ENCODE data around the gene CLSTN1.
"Not testable (repeated sequence)": the region's sequence is repeated elsewhere in the genome, so short reads cannot be mapped to it uniquely, and the experiment has no call there.

The CLSTN1 gene

GRCh38 chr1:9809100-9809510 is 14.7 kb downstream of the CLSTN1 start:
- peak in 1 of 42 donors; percentile 23 for DNase-seq
- intact Hi-C loops (cut with DNase I) = no loop called here

- DNase-seq = peak in 1 of 42 donors; percentile 19
- intact Hi-C loops (cut with DNase I) = no loop called here
Measured at GRCh38 chr1:9808459-9808858, 15.3 kb downstream of the CLSTN1 start.

GRCh38 chr1:9807541-9807940 is 16.2 kb downstream of the CLSTN1 start:
- intact Hi-C loops (cut with DNase I) = no loop called here
- peak in 23 of 42 donors; percentile 16 to 75 (median 34) for DNase-seq

- DNase-seq; intact Hi-C loops (cut with DNase I): not testable (repeated sequence)
Measured at GRCh38 chr1:9805972-9806371, 17.8 kb downstream of the CLSTN1 start.

GRCh38 chr1:9805006-9805508 is 18.7 kb downstream of the CLSTN1 start:
- no peak for DNase-seq
- intact Hi-C loops (cut with DNase I) = no loop called here

- intact Hi-C loops (cut with DNase I) = not testable (repeated sequence)
- DNase-seq = peak in 1 of 42 donors; percentile 21
Measured at GRCh38 chr1:9803003-9803918, 20.5 kb downstream of the CLSTN1 start.

- intact Hi-C loops (cut with DNase I) = no loop called here
- no peak for DNase-seq
Measured at GRCh38 chr1:9801909-9802308, 21.9 kb downstream of the CLSTN1 start.

GRCh38 chr1:9798236-9799130 is 25.3 kb downstream of the CLSTN1 start:
- intact Hi-C loops (cut with DNase I) = no loop called here

GRCh38 chr1:9797049-9797448 is 26.7 kb downstream of the CLSTN1 start:
- no peak for DNase-seq
- intact Hi-C loops (cut with DNase I) = no loop called here

More at GRCh38 chr1:9798236-9799130, 25.3 kb downstream of the CLSTN1 start:
- no peak for DNase-seq

GRCh38 chr1:9794081-9794480 is 29.7 kb downstream of the CLSTN1 start:
- no peak for DNase-seq
- intact Hi-C loops (cut with DNase I) = no loop called here

- peak in 9 of 42 donors; percentile 14 to 42 (median 19) for DNase-seq
- intact Hi-C loops (cut with DNase I) = no loop called here
Measured at GRCh38 chr1:9793291-9793690, 30.5 kb downstream of the CLSTN1 start.

GRCh38 chr1:9792156-9793042 is 31.4 kb downstream of the CLSTN1 start:
- DNase-seq = peak in 4 of 42 donors; percentile 12 to 37 (median 19)
- intact Hi-C loops (cut with DNase I) = no loop called here

- DNase-seq = not testable (repeated sequence)
- intact Hi-C loops (cut with DNase I) = loop anchor here (10.0 kb wide), 1 partner anchor 75 kb away; no protein-coding TSS in a partner anchor
Measured at GRCh38 chr1:9789700-9790099, 34.1 kb downstream of the CLSTN1 start.

- intact Hi-C loops (cut with DNase I) = loop anchor here (10.0 kb wide), 1 partner anchor 77 kb away; no protein-coding TSS in a partner anchor
- no peak for DNase-seq
Measured at GRCh38 chr1:9787702-9788101, 36.1 kb downstream of the CLSTN1 start.

GRCh38 chr1:9785406-9785805 is 38.4 kb downstream of the CLSTN1 start:
- DNase-seq = no peak
- intact Hi-C loops (cut with DNase I) = loop anchor here (10.0 kb wide), 1 partner anchor 79 kb away; no protein-coding TSS in a partner anchor

GRCh38 chr1:9784508-9785133 is 39.1 kb downstream of the CLSTN1 start:
- peak in 21 of 42 donors; percentile 25 to 73 (median 40) for DNase-seq
- intact Hi-C loops (cut with DNase I) = loop anchor here (10.0 kb wide), 1 partner anchor 80 kb away; no protein-coding TSS in a partner anchor

- DNase-seq = no peak
- intact Hi-C loops (cut with DNase I) = loop anchor here (10.0 kb wide), 1 partner anchor 82 kb away; no protein-coding TSS in a partner anchor
Measured at GRCh38 chr1:9782897-9783296, 40.9 kb downstream of the CLSTN1 start.

Data from head of caudate nucleus (tissue), 42 donors.